ENCODE results near the gene ARMC2. TPM values are rescaled to one million over a fixed set of nuclear protein-coding genes. Genes with fewer than 3 reads are reported as not detected.

ARMC2 gene
- total and polyA plus RNA-seq, 2 of the 4 experiments (the other 2 are of a cell fraction): 0.72 to 3.9 TPM

GRCh38 chr6:108959972-108960582 is 111.9 kb downstream of the ARMC2 start:
- no peak overlapping the region for H3K27ac ChIP-seq (ENCODE audit: insufficient read depth, low read length)
- CTCF ChIA-PET: no interaction called here
- no TSS peak for BruUV-seq (replicated peaks)
- H3K9me3 ChIP-seq (ENCODE audit: control insufficient read depth, insufficient read depth, low read length): no peaks in the 10 kb centered on the region
- no peak overlapping the region for H3K9ac ChIP-seq (ENCODE audit: low read depth, low read length)
- intact Hi-C loops (cut with micrococcal nuclease) (no loop called here), dilution Hi-C loops (cut with HindIII; ENCODE audit: low sequenced_read_pairs, unreplicated experiment) (no loop called here), in situ Hi-C loops (cut with MboI; ENCODE audit: low sequenced_read_pairs) (no loop called here)
- no peak overlapping the region for H2BK15ac ChIP-seq (ENCODE audit: low read depth, low read length)
- H2AFZ ChIP-seq (replicated peaks; ENCODE audit: low read length, poor library complexity): no peak overlapping the region
- no peak overlapping the region for H2AK5ac ChIP-seq (ENCODE audit: low read depth, low read length)
- H3K27me3 ChIP-seq (ENCODE audit: control insufficient read depth, insufficient read depth, low read length): no peaks in the 10 kb centered on the region
- no peak for TF ChIP-seq MAFK (IDR thresholded peaks at IDR 0.05; ENCODE audit: low read depth, low read length)
- H3K79me1 ChIP-seq (ENCODE audit: low read depth in 1 of 2, low read length in 2 of 2): no peaks in the 10 kb centered on the region
- no peak overlapping the region for H3K4me2 ChIP-seq (ENCODE audit: low read depth, low read length)
- no peak overlapping the region for H4K91ac ChIP-seq (ENCODE audit: insufficient read depth, low read depth, low read length)
- DNase-seq (no peak), ATAC-seq (ENCODE audit: low read depth) (no peak)
- H4K5ac ChIP-seq (ENCODE audit: low read depth, low read length): no peak overlapping the region
- no peak overlapping the region for H2BK20ac ChIP-seq (ENCODE audit: low read depth, low read length)
- no peaks in the 10 kb centered on the region; the same call in none of the 2 replicates for H3K9me1 ChIP-seq (ENCODE audit: insufficient read depth, low read length)
- H3K36me3 ChIP-seq (ENCODE audit: control insufficient read depth, insufficient read depth, low read length): no peaks in the 10 kb centered on the region
- no peak overlapping the region for H3K18ac ChIP-seq (ENCODE audit: low read depth, low read length)
- no peaks in the 10 kb centered on the region for H4K20me1 ChIP-seq (ENCODE audit: insufficient read depth, low read length)
- H4K8ac ChIP-seq (ENCODE audit: low read depth in 2 of 2, low read length in 2 of 2): no peak overlapping the region
- no peak overlapping the region for H2BK120ac ChIP-seq (ENCODE audit: low read depth, low read length)
- no peak overlapping the region for H2AK9ac ChIP-seq (replicated peaks; ENCODE audit: low read depth, low read length, poor library complexity)
- 86% methylated on average over 8 of the region's 10 CpGs; no CpG with 5 or more reads in 1 of the 2 experiments for WGBS, 2 experiments (ENCODE audit: extremely low coverage in 2 of 2, insufficient read length in 1 of 2)
- H3K4ac ChIP-seq (ENCODE audit: low read depth, low read length): no peak overlapping the region
- H3K4me3 ChIP-seq (ENCODE audit: insufficient read depth, low read depth, low read length): no peak overlapping the region
- POLR2A ChIA-PET (ENCODE audit: unreplicated experiment): no interaction called here
- H2BK5ac ChIP-seq (ENCODE audit: low read depth, low read length, poor library complexity, severe bottlenecking): no peak overlapping the region
- H3K4me1 ChIP-seq (ENCODE audit: control insufficient read depth, insufficient read depth, low read length): no peaks in the 10 kb centered on the region
- H3K56ac ChIP-seq (ENCODE audit: extremely low read depth, insufficient read depth, low read length): no peak overlapping the region
- no peak overlapping the region for H3K23ac ChIP-seq (ENCODE audit: low read depth, low read length)
- no peak overlapping the region for H3K14ac ChIP-seq (replicated peaks; ENCODE audit: low read depth, low read length)
